ENCODE data around the gene SLIT1.

- TF ChIP-seq, protein P1, sequence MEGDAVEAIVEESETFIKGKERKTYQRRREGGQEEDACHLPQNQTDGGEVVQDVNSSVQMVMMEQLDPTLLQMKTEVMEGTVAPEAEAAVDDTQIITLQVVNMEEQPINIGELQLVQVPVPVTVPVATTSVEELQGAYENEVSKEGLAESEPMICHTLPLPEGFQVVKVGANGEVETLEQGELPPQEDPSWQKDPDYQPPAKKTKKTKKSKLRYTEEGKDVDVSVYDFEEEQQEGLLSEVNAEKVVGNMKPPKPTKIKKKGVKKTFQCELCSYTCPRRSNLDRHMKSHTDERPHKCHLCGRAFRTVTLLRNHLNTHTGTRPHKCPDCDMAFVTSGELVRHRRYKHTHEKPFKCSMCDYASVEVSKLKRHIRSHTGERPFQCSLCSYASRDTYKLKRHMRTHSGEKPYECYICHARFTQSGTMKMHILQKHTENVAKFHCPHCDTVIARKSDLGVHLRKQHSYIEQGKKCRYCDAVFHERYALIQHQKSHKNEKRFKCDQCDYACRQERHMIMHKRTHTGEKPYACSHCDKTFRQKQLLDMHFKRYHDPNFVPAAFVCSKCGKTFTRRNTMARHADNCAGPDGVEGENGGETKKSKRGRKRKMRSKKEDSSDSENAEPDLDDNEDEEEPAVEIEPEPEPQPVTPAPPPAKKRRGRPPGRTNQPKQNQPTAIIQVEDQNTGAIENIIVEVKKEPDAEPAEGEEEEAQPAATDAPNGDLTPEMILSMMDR (IDR thresholded peaks at IDR 0.05): no peak
- TF ChIP-seq POLR2A (IDR thresholded peaks at IDR 0.05): no peak
Measured at GRCh38 chr10:97049670-97050069, 136.1 kb downstream of the SLIT1 start.
